Loucy (cell line): ENCODE data around the gene SLC22A8.

Source experiments
- EZH2phosphoT487 ChIP-seq: fragments of 200-600 bp; IDR thresholded peaks from 2 replicates; pipeline ENCODE4 v1.6.1; 2018; ENCODE audit warnings: antibody characterized with exemption, mild to moderate bottlenecking, moderate library complexity, borderline replicate concordance
- TF ChIP-seq, protein P1 (sequence below): fragments of 200-600 bp; sonication (generic); conservative IDR thresholded peaks from 2 replicates; pipeline ENCODE4 v1.5.1; 2014; ENCODE audit warnings: mild to moderate bottlenecking, antibody characterized with exemption, low read length

DNA sequence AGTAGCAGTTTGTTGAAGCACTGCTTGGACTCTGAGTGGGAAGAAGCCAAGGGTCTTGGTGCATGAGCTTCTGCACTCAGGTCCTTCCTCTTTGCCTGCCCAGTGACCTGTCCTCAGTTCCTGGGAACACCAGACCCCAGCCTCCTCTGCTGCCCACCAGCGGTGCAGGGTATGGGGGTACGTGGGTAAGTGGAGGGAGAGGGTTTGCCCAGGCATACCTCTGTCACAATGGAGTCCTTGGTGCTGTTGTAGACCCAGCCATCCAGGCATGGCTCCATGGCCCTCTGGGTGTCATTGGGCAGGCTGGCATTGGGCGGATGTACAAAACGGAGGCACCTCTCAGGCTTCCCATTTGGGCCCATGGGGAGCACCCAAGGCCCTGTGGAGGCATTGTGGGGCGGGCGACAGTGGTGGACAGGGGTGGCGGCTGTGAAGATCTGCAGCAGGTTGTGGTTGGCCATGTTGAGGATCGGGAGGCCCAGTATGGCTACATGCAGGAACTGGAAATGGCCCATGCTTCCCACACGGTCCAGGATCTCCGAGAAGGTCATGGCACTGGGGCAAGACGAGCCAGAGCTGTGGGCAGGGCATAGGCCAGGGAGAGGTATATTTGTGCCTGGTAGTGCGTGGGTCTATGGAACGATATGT is 1.1 kb downstream of the SLC22A8 start:
- TF ChIP-seq, protein P1, sequence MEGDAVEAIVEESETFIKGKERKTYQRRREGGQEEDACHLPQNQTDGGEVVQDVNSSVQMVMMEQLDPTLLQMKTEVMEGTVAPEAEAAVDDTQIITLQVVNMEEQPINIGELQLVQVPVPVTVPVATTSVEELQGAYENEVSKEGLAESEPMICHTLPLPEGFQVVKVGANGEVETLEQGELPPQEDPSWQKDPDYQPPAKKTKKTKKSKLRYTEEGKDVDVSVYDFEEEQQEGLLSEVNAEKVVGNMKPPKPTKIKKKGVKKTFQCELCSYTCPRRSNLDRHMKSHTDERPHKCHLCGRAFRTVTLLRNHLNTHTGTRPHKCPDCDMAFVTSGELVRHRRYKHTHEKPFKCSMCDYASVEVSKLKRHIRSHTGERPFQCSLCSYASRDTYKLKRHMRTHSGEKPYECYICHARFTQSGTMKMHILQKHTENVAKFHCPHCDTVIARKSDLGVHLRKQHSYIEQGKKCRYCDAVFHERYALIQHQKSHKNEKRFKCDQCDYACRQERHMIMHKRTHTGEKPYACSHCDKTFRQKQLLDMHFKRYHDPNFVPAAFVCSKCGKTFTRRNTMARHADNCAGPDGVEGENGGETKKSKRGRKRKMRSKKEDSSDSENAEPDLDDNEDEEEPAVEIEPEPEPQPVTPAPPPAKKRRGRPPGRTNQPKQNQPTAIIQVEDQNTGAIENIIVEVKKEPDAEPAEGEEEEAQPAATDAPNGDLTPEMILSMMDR = no peak
- no peak for TF ChIP-seq EZH2phosphoT487
